Anterior cingulate cortex (tissue), 58 donors: ENCODE data around the gene CDHR2.
"Not testable (repeated sequence)": the region's sequence is repeated elsewhere in the genome, so short reads cannot be mapped to it uniquely, and the experiment has no call there.

Experiments used
- DNase-seq, 58 donors: peaks; one replicate each; lab custom pipeline; 2025; lab: John Stamatoyannopoulos, UW

CDHR2 gene

GRCh38 chr5:176565760-176566288 is 16.7 kb downstream of the CDHR2 start:
- no peak for DNase-seq

GRCh38 chr5:176568657-176569056 is 19.5 kb downstream of the CDHR2 start:
- DNase-seq: no peak

- no peak for DNase-seq
Measured at GRCh38 chr5:176570044-176570443, 20.9 kb downstream of the CDHR2 start.

- DNase-seq: peak in 56 of 58 donors; percentile 2 to 87 (median 44)
Measured at GRCh38 chr5:176573564-176574296, 24.6 kb downstream of the CDHR2 start.

GRCh38 chr5:176574297-176574591 is 25.1 kb downstream of the CDHR2 start:
- no peak for DNase-seq

GRCh38 chr5:176575066-176575465 is 25.9 kb downstream of the CDHR2 start:
- DNase-seq: no peak

- DNase-seq: no peak
Measured at GRCh38 chr5:176575488-176576422, 26.6 kb downstream of the CDHR2 start.

- DNase-seq: no peak
Measured at GRCh38 chr5:176577312-176578176, 28.4 kb downstream of the CDHR2 start.

GRCh38 chr5:176578391-176578808 is 29.3 kb downstream of the CDHR2 start:
- no peak for DNase-seq

- no peak for DNase-seq
Measured at GRCh38 chr5:176579323-176579722, 30.2 kb downstream of the CDHR2 start.

- DNase-seq: no peak
Measured at GRCh38 chr5:176581361-176581760, 32.2 kb downstream of the CDHR2 start.

- DNase-seq: no peak
Measured at GRCh38 chr5:176583076-176583475, 33.9 kb downstream of the CDHR2 start.

- no peak for DNase-seq
Measured at GRCh38 chr5:176587398-176587797, 38.3 kb downstream of the CDHR2 start.

GRCh38 chr5:176588297-176588696 is 39.2 kb downstream of the CDHR2 start:
- no peak for DNase-seq

GRCh38 chr5:176589039-176589769 is 40.1 kb downstream of the CDHR2 start:
- DNase-seq: no peak

- no peak for DNase-seq
Measured at GRCh38 chr5:176590035-176590717, 41.0 kb downstream of the CDHR2 start.

- not testable (repeated sequence) for DNase-seq
Measured at GRCh38 chr5:176591667-176592066, 42.5 kb downstream of the CDHR2 start.

- DNase-seq: no peak
Measured at GRCh38 chr5:176592573-176592972, 43.4 kb downstream of the CDHR2 start.

- DNase-seq: no peak
Measured at GRCh38 chr5:176593273-176593869, 44.2 kb downstream of the CDHR2 start.
